GM19467 (cell line): ENCODE measurements around the gene PSMD12.
A peak's percentile ranks its signal among the peaks of the same experiment; 100 is the strongest.
"Not testable (repeated sequence)": the region's sequence is repeated elsewhere in the genome, so short reads cannot be mapped to it uniquely, and the experiment has no call there.

ENCODE experiments used
- ATAC-seq: cut with Tn5 transposase; IDR thresholded peaks from one replicate; pipeline ENCODE4 v1.9.1; 2021; ENCODE audit warnings: mild to moderate bottlenecking, moderate library complexity; ENCODE audit not compliant: unreplicated experiment

The PSMD12 gene

DNA sequence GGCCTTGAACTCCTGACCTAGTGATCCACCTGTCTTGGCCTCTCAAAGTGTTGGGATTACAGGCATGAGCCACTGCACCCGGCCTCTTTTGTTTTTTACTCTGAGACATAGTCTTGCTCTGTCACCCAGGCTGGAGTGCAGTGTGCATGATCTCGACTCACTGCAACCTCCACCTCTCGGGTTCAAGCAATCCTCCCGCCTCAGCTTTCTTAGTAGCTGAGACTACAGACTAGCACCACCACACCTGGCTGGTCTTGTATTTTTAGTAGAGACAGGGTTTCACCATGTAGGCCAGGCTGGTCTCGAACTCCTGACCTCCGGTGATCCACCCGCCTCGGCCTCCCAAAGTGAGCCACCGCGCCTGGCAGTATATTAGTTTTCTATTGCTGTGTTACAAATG, 22.2 kb upstream of the PSMD12 start:
- not testable (repeated sequence) for ATAC-seq

DNA sequence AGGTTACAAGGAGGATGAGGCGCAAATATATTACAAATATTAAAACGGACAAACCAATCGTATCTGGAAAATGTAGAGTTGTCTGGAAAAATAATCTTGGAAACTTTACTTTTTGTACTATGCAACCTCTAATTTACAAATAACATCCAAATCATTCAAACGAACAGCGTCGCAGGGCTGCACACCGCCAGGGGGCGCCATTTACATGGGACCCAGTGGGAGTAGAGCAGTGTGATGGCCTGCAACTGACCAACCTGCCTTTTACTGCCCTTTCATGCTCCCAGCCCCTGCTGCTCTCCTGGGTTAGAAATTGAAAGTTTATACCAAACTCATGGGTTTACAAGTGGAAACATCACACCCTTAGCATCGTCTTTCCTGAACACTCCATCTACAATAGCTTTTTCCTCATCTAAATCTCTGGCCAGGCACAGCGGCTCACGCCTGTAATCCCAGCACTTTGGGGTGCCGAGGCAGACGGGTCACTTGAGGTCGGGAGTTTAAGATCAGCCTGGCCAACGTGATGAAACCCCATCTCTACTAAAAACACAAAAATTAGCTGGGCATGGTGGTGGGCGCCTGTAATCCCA, 20.7 kb upstream of the PSMD12 start:
- ATAC-seq: no peak

DNA sequence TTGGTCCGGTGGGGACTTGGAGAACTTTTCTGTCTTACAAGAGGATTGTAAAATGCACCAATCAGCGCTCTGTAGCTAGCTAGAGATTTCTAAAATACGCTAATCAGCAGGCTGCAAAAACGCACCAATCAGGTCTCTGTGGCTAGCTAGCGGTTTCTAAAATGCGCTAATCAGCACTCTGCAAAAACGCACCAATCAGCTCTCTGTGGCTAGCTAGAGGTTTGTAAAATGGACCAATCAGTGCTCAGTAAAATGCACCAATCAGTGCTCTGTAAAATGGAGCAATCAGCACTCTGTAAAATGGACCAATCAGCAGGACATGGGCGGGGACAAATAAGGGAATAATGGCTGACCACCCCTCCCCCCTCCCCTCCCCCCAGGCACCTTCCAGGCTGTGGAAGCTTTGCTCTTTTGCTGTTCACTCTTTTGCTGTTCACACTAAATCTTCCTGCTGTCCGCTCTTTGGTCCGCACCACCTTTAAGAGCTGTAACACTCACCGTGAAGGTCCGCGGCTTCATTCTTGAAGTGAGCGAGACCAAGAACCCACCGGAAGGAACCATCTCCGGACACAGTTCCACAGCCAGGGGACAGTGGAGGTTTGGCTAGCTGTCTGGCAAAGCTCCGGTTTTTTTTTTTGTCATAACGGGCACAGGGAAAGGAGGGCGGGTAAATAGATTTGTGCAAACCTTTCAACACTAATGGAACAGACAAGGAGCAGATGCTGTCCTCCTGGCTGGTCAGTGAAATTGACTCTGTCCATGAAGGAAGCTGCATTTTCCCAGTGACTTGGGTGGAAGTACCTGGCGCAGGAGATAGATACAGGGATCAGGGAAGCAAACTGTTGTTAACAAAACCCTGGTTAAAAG, 19.0 kb upstream of the PSMD12 start:
- no peak for ATAC-seq

DNA sequence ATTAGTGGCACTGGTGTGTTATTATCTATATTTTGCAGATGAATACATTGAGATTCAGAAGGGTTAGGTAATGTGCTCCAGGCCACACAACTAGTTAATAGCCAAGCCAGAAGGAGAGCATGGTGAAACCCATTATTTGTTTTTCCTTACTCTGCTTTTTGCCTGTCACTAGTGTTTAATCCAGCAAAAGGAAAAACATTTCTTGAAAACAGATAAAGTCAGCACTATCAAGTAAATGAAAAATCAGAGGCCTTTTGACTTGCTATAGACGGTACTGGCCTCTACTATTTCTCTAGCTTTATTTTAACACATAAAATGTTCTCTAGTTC, 15.5 kb upstream of the PSMD12 start:
- ATAC-seq: no peak

DNA sequence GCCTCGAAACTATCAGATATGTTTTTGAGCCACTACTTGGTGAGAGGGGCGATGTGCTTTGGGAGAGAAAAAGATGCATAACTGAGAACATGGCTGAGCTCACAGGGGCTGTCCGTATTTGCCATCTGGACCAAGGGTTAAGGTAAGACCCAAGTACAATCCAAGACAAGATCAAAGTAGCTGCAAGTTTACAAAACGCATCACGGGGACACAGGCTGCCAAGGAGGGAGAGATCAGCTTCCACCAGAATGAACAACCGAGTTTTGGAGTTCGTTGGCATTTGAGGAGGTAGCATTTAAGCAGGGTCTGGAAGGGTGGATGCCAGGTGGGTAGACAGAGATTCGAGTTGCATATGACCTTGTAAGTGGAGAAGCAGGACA, 12.9 kb upstream of the PSMD12 start:
- no peak for ATAC-seq

DNA sequence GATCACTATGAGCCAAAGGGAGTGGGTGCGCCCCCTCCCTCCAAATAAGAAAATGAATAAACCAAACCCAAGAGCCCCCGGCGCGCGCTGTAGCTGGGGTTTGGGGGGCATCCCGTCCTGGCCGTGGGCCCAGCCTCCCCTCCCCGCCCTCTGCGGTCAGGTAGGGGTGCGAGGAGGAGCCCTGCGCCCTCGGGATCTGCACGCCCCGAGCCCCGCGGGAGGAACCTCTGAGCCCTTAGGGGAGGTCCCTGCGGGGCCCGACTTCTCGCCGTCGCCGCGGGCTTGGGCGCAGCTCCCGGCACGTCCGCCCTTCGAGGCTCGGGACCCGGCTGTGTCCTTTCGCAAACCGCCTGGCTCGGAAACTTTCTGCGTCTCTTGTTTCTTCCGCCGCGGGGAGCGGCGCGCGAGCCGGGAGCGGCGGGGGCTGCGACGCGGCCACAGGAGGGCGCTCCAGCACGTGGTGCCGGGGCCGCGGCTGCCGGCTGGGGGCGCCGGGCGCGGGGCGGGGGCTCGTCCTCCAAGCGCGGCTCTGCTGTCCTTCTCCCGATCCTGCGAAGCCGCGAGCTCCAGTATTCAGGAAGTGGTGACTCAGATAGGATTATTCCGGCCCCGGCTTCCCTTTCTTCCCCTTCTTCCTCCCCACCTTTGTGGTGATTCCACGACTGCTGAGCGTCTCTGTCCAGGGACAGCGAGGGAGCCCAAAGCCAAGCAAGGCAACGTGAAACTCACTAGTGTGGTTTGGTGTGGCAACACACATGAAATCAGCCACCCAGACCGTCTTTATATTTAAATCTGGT, 12.3 kb upstream of the PSMD12 start:
- ATAC-seq: no peak

DNA sequence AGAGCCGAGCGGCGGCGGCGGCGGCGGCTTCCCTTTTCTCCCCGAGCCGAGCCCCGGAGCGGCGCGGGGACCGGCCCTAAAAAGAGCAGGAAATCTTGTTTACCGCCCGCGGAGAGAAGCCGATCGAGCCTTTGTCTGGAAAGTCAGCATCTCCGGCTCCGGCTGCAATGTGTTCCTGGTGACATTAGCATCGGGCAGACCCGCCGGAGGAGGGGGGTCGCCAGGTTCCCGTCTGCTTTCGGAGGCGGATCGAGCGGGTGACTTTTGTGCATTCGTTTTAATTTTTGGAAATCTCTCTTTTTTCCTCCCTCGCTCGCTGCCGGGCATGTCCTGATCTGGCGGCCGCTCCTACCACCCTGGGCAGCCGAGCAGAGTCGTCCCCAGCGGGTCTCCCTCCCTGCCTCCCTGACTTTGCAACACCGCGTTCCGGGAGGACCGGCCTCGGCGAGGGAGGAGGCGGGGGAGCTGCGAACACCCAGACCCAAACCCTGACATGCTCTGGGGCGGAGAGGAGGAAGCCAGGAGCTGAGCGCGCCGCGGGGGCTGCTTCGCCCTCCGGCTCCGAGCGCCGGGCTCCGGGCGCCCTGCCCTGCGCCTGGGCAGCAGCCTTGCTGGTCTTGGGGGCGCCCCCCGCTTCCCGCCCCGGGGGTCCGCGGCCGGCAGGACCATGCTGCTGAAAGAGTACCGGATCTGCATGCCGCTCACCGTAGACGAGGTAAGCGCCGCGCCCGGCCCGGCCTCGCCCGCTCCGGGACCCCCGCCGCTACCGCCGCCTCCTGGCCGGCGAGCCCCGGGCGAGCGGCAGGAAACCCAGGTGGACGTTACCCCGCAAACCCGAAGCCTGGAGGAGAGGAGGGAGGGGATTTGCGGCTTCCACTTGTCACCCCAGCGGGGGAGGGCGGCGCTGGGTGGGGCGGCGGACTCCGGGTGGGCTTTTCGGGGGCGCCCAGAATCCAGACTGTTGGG, 11.4 kb upstream of the PSMD12 start:
- no peak for ATAC-seq

DNA sequence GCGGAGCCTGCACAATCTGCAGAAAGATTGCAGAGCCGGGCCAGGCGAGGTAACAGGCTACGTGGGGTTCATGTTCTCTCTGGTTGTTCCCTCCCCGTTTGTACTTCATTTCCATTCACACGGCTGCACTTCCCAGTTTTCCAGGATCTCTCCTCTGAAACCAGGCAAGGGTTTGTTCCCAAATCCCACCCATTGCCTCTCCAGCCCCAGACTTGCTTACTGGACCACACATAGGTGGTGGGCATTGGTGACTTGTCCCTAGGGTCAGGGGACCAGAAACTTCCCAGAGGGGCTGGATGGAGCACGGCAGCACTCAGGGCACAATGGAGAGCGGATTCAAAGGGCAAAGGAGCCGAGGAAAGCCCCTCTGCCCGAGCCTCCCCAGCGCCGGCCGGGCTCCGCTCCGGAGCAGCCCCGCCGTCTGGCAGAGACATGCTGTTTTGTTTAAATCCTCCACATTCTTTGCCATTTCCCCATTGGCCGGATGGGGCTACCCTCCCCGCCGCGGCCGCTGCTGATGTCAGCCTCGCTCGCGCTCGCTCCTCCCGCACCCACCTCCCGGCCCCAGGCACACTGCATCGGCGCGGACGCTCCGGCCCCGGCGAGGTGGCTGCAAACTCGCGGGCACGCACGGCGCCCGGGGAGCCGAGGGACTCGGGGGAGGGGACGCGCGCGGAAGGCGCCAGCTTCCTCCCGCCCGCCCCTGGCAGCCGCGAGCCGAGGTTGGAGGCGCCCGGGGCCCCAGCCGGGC, 10.5 kb upstream of the PSMD12 start, which contains the start of gene PITPNC1:
Gene PITPNC1, plus strand, starts transcription at position 545 of the 751 bp plus-strand sequence.
- peak; percentile 73 for ATAC-seq

DNA sequence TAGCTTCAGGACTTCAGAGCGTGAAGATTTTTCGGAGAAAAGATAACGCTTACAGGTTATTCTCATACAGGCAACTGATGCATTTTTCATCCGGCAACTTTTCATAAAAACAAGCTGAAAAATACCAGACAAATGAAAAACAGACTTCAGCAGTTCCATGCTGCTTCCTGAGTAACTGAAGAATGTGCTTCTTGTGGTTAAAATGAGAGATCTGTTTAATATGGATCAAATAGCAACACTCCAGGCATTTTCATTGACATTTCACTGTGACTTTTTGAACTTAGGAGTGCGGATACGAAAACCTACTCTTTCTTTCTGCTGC, 10.0 kb upstream of the PSMD12 start:
- no peak for ATAC-seq

DNA sequence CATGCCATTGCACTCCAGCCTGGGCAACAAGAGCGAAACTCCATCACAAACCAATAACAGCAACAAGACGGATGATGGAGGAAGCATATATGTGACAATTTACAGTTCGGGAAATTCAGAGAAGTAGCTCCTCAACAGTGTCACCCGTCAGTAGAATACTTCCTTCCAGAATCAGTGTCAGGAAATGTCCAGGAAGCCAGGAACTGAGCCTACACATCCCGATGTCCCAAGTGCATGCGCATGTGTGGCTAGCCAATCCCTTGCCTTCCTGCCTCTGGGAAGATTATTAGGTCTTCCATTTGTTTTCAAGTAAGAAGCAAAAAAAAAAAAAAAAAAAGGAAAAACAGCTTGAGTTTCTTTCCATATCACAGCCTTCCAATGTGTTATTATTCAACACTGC, 9.3 kb upstream of the PSMD12 start:
- ATAC-seq: no peak

DNA sequence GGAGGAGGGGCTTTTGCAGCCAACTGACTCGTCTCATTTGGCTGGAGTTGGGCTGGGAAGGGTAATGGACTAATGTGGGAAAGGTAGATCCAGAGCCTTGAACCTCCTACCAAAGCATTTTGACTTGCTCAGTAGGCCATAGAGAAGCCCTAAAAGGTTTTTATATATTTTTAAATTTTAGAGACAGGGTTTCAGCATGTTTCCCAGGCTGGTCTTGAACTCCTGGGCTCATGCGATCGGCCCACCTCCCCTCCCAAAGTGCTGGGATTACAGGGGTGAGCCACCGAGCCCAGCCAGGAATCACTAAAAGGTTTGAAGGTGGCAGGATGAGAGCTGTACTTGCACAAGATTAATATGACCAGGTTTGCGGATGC, 8.7 kb upstream of the PSMD12 start:
- ATAC-seq: no peak

DNA sequence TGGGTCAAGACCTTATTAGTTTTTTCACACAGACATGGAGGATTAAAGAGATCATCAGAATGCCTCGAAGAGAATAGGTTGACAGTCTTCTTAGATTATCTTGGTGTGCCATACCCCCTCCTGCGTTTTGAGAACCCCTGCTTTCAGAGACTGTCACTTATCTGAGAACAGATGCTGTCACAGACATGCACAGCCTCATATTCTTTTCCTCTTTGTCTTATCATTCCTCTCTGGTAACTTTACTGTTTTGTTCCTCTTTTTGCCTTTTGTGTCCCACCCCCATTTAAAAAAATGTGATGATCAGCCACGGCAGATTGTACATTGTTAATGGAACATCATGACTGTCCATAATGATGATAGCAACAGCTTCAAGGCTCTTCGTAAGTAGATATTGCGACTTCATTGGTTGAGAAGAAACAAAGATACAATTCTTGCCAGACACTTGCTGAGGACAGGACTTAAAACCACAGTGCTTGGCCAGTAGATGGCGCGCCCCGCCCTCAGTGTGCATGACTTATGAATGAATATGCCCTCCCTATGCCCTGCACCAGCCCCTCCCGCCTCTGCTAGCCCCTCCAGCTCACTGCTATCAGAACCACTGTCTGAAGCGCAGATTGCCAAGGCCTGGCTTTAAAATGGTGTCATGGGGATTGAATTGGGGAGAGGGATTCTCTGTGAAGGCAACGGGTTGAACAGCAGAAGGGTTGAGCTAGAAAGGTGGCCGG, 8.1 kb upstream of the PSMD12 start:
- ATAC-seq: no peak

DNA sequence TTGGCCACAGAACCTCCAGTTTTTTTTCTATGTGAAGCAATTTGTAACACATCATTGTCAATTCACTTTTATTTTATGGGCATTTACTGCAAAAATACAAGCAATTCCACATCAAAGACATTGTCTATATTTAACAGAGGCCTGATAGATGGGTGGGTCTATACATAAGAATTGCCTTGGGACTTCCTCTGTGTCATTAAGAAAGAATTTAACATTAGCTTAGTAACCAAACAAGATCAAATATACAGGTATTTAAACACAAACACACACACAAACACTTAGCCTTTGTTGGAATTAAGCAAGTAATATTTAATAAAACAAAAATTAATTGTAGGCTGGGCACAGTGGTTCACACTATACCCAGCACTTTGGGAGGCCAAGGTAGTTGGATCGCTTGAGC, 6.4 kb upstream of the PSMD12 start:
- no peak for ATAC-seq

DNA sequence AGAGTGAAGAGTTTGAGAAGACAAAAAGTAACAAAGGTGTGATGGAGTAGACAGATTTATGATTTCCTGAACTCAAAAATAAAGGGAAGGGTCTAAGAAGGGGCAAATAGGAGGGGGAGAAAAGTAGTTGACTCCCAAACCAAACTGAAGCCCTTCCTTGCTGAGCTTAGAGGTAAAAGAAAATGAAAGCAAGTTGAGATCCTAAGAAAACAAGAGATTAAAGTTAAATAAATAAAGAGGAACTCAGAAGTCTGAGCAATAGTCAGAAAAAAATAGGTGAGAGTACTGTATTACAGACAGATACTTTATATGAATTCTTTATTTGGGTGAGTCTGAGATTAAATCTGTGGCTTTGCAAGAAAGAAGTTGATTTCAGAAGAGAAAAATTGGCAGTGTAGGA, 3.3 kb upstream of the PSMD12 start:
- ATAC-seq: no peak

DNA sequence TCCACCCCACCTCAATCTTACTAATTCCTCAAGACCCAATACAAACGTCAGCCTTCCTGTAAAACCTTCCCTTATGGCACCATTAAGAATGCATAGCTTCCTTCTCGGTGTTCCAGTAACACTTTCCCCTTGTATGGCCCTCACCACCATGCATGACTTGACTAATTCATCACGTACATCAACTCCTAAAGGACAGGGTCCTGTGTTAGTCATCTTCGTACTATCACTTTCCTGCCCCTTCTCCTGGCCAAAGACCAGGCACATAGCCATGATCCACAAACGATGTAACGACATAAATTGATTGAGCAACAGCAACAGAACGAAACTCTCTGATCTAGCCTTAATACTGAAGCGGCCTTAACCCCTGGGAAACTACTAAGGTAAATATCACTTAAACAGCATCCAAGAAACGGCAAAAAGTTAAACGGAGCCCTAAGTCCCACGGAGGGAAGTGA, 612 bp downstream of the PSMD12 start:
- ATAC-seq: no peak

DNA sequence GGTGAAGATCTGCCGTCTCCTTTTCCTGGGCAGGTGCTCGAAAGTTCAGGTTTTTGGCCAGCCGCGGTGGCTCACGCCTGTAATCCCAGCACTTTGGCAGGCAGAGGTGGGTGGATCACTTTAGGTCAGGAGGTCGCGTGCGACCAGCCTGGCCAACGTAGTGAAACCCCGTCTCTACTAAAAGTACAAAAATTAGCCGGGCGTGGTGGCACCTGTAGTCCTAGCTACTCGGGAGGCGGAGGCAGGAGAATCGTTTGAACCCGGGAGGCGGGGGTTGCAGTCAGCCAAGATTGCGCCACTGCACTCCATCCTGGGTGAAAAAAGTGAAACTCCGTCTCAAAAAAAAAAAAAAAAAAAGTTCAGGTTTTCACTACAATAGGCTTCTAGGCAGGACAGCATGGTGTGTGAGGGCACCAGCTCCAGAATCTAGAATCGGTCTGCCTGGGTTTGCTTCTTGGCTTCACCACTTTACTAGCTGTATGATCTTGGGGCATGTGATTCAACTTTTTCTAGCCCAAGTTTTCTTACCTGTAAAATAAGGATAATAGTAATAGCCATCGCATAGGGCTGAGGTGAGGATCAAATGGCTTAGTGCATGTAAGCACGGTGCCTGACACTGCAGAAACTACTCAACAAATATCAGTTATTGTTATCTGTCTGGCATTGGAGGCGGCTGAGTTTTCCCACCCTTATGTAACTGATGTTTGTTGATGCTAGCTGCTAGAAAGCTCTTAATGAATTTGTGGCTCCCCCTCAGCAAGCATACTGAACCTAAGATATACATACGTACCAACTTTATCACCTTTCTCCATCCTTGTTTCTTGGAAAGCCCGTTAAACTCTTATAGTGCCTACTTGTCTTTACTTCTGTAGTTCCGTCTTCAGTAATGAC, 1.3 kb downstream of the PSMD12 start:
- ATAC-seq: no peak

DNA sequence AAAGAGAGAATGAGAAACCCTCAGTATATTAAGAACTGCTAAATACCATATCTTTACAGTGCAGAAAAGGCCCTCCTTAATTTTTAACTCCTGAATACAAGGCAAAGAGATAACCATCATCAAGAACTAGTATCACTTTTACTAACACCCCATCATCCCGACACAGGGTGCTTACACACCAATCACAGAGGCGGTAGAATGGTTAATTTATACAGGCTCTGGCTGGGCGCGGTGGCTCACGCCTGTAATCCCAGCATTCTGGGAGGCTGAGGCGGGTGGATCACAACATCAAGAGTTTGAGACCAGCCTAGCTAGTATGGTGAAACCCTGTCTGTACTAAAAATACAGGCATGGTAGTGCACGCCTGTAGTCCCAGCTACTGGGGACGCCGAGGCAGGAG, 4.2 kb downstream of the PSMD12 start:
- ATAC-seq: no peak

DNA sequence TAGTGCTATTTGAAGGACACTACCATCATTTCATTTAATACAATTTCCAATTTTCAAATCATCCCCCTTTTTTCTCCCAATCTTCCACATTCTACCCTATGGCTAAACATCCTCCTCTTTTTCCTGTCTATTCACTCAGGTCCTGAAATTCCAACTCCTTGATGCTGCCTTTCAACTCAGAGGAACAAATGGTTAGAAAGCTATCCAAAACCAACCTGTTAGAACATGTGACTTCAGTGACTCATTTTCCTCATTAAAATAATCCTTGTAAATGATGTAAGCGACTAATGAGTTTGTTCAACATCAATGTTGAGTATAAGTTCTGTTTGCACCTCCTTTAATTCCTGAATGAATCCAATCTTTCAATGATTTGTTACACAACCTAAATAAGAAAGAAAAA, 5.5 kb downstream of the PSMD12 start:
- no peak for ATAC-seq
